Thyroid gland (tissue), 4 donors: Measurements from ENCODE around the gene LDHA.

Experiments used
- CTCF ChIP-seq, 6 experiments: fragments of 200-600 bp in 3 of 6; fragments of 450-650 bp in 3 of 6; sonication (generic) in 3 of 6; IDR thresholded peaks; one replicate each; pipeline ENCODE4 v1.5.1; 2016 to 2019; ENCODE audit warnings: antibody characterized with exemption in 6 of 6, mild to moderate bottlenecking in 2 of 6, inconsistent platforms in 1 of 6, moderate library complexity in 1 of 6
- POLR2A ChIP-seq, 2 donors: fragments of 450-650 bp; IDR thresholded peaks; one replicate each; pipeline ENCODE4 v1.6.1; 2017; ENCODE audit warnings: antibody characterized with exemption in 2 of 2, mild to moderate bottlenecking in 2 of 2, moderate library complexity in 1 of 2

- no peak for TF ChIP-seq CTCF (IDR thresholded peaks at IDR 0.05)
- no peak for TF ChIP-seq POLR2A (IDR thresholded peaks at IDR 0.05)
These were observed 35.0 kb downstream of the LDHA start for GRCh38 chr11:18429332-18429731.
